ENCODE measurements around the gene ACBD4.

GRCh38 chr17:45171338-45172231 lies 36.1 kb downstream of the ACBD4 start:
- TF ChIP-seq EP300 (IDR thresholded peaks at IDR 0.05) (no peak), CTCF (IDR thresholded peaks at IDR 0.05) (no peak), POLR2AphosphoS5 (IDR thresholded peaks at IDR 0.05) (no peak), POLR2A (IDR thresholded peaks at IDR 0.05) (no peak)
